Myocyte (in vitro differentiated cells): ENCODE measurements around the gene PRR23B. TPM values are rescaled to one million over a fixed set of nuclear protein-coding genes. Genes with fewer than 3 reads are reported as not detected.

Experiments
- DNase-seq: peaks from one replicate; pipeline ENCODE4 v3.0.0-alpha.2; 2012; ENCODE audit warnings: low read depth
- total RNA-seq: library from RNA; depleted of rRNA; stranded (reverse); fragments of >200 nt; gene quantifications from 2 replicates; pipeline ENCODE4 v1.2.3, GENCODE V29; 2014

The PRR23B gene
- total RNA-seq, 1 donor from 2014 or later = not detected

- DNase-seq = no peak
Observed at GRCh38 chr3:138975351-138975750, 45.4 kb downstream of the PRR23B start.

- DNase-seq = no peak
Observed at GRCh38 chr3:138974462-138974861, 46.3 kb downstream of the PRR23B start.

- DNase-seq = peak; percentile 30
Observed at GRCh38 chr3:138972941-138973340, 47.8 kb downstream of the PRR23B start.

DNA sequence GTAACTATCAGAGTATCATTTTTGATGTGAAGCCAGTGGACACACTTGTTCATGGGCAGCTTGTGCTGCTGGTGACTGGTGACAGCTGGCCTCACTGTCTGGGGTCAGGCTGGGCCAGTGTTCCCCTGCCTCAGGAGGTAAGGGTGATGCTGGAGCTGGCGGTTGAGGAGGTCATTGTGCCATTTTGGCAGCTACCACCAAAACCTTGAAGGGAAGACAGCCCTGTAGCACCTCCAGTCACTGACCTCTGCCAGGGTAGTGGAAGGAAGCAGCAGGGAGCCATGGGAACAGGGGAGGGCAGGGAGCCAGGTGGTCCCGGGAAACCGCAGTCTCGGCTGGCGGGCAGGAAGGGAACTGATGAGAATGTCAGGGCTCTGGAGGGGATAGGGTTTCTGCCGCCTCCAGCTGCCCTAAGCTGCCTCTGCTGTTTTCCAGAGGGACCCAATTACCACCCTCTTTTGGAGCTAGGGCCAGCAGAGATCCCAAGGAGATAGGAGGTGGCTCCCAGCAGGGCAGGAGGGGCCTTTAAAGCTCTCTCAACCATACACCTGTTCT is 48.9 kb downstream of the PRR23B start:
- DNase-seq = peak; percentile 68

Other genes starting within 250 kb of the PRR23B start
- 5.1 and 5.6 TPM in 2 replicates for gene PIK3CB, start 186.0 kb downstream of the PRR23B start, total RNA-seq
- gene FOXL2, start 73.8 kb downstream of the PRR23B start, total RNA-seq = 3.0 and 3.1 TPM in 2 replicates
- gene FOXL2NB, start 73.7 kb downstream of the PRR23B start, total RNA-seq = 3.2 and 3.3 TPM in 2 replicates
- gene PRR23A, start 14.7 kb downstream of the PRR23B start, total RNA-seq = not detected in 2 replicates
- gene PRR23C, start 24.0 kb upstream of the PRR23B start, total RNA-seq = not detected in 2 replicates